CD8-positive, alpha-beta memory T cell (primary cell): Measurements from ENCODE around the gene BID. TPM values are rescaled to one million over a fixed set of nuclear protein-coding genes. Genes with fewer than 3 reads are reported as not detected.

ENCODE experiments used
- CTCF ChIA-PET: fragments of 350-600 bp; sonication (Branson Sonifier 250); formaldehyde crosslinking; loops from one replicate; lab custom pipeline; 2021; ENCODE audit warnings: antibody characterized with exemption; lab: Charles Lee
- POLR2A ChIA-PET: fragments of 350-600 bp; sonication (Branson Sonifier 250); formaldehyde crosslinking; loops from one replicate; lab custom pipeline; 2021; ENCODE audit warnings: antibody characterized with exemption; lab: Charles Lee
- DNase-seq, 5 donors: peaks; one replicate each; pipeline versions ENCODE4 v3.0.0 to v3.0.0-alpha.2; 2020 to 2022; ENCODE audit warnings: mixed read lengths in 1 of 5
- H3K27ac ChIP-seq: one replicate; pipeline ENCODE4 v1.7.0; 2013; ENCODE audit warnings: low read depth, mild to moderate bottlenecking, low read length, moderate library complexity
- H3K27me3 ChIP-seq: 2 replicates; pipeline ENCODE4 v1.7.0; 2013; ENCODE audit warnings: low read length, mild to moderate bottlenecking; ENCODE audit not compliant: insufficient read depth, poor library complexity, severe bottlenecking
- H3K36me3 ChIP-seq: 2 replicates; pipeline ENCODE4 v1.7.0; 2013; ENCODE audit warnings: mild to moderate bottlenecking, low read length, moderate library complexity; ENCODE audit not compliant: insufficient read depth
- H3K4me1 ChIP-seq: 2 replicates; pipeline ENCODE4 v1.7.0; 2013; ENCODE audit warnings: mild to moderate bottlenecking, low read length, moderate library complexity; ENCODE audit not compliant: insufficient read depth
- H3K4me3 ChIP-seq: 2 replicates; pipeline ENCODE4 v1.7.0; 2013; ENCODE audit warnings: mild to moderate bottlenecking, low read length
- H3K9me3 ChIP-seq: 2 replicates; pipeline ENCODE4 v1.7.0; 2013; ENCODE audit warnings: mild to moderate bottlenecking, low read length
- H3K27ac Mint-ChIP-seq, 8 donors: one replicate each; pipeline ENCODE4 v1.8.0; 2020 to 2021; ENCODE audit warnings: mixed read lengths in 8 of 8, mild to moderate bottlenecking in 6 of 8, inconsistent platforms in 3 of 8, moderate library complexity in 3 of 8
- H3K27me3 Mint-ChIP-seq, 2 donors: one replicate each; pipeline ENCODE4 v1.8.0; 2020 to 2021; ENCODE audit warnings: mixed read lengths in 2 of 2, mild to moderate bottlenecking in 1 of 2, moderate library complexity in 1 of 2
- H3K36me3 Mint-ChIP-seq, 3 donors: one replicate each; pipeline ENCODE4 v1.8.0; 2020 to 2021; ENCODE audit warnings: mixed read lengths in 3 of 3, inconsistent platforms in 1 of 3, mild to moderate bottlenecking in 1 of 3
- H3K4me1 Mint-ChIP-seq, 3 donors: one replicate each; pipeline ENCODE4 v1.8.0; 2020 to 2021; ENCODE audit warnings: mixed read lengths in 3 of 3, inconsistent platforms in 1 of 3, mild to moderate bottlenecking in 1 of 3
- H3K4me3 Mint-ChIP-seq, 7 donors: one replicate each; pipeline ENCODE4 v1.8.0; 2020 to 2021; ENCODE audit warnings: mixed read lengths in 7 of 7, mild to moderate bottlenecking in 6 of 7, moderate library complexity in 4 of 7, inconsistent platforms in 2 of 7
- H3K9me3 Mint-ChIP-seq, 5 donors: one replicate each; pipeline ENCODE4 v1.8.0; 2020 to 2022; ENCODE audit warnings: mixed read lengths in 5 of 5, mild to moderate bottlenecking in 3 of 5, moderate library complexity in 2 of 5, inconsistent platforms in 1 of 5
- polyA plus RNA-seq: library from polyadenylated mRNA; unstranded; fragments of 300-500 nt; fragmentation: Illumina TruSeq; gene quantifications from one replicate; pipeline ENCODE4 v1.2.3, GENCODE V29; 2021
- total RNA-seq, 2 experiments: library from RNA; stranded (reverse); gene quantifications; one replicate each; pipeline ENCODE4 v1.2.3, GENCODE V29; 2021

The BID gene
- total RNA-seq (10 to 100 TPM; 11.5 to 14.1 TPM), polyA plus RNA-seq (72.5 TPM)

DNA sequence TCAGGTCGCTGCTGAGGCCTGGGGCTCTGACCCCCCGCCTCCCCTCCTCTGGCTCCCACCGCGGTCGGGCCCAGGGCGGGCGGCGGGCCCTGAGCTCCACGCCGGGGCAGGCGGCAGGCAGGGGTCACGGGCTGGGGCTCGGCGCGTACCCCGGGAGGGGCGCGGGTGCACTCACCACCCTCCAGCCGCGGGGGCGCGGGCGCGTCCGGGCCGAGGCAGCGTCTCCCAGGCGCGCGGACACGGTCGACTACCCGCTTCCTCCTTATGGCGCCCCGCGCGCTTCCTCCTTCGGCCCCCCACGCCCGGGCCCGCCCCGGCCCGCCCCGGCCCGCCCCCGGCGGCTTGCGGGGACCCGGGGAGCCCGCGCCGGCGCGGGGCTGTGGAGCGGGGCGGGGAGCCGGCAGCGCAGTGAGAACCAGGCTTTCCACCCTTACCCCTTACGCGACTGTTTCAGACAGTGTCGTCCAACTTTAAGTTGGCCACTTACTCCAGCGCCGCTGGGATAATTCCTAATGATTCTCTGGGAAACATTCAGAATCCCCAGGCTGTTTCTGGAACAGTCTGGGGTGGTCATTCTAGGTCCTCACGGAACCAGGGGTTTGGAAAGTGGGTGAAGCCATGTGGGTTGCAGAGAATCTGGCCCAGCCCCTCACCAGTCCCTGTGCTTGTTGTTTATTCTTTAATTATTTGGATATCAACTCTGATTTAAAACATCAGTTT is at the start of gene BID:
Gene BID, minus strand, starts transcription at position 264 of the 720 bp plus-strand sequence. CDS start 24,353 bp downstream, outside the sequence.
- H3K4me1 ChIP-seq, result peaks cover 69% of the 10 kb centered on the region
- peak within 1 kb of the TSS; percentile 85 to 99 (median 95) for H3K4me3 Mint-ChIP-seq
- POLR2A ChIA-PET, result interaction anchor here (1.4 kb wide), 1 partner anchor 12 kb away, joined by 5 read pairs; no protein-coding TSS in a partner anchor

GRCh38 chr22:17823964-17824363 is 49.7 kb upstream of the BID start:
- ChIA-PET CTCF (no interaction called here), POLR2A (no interaction called here)
- Mint-ChIP-seq H3K27me3 (no peaks in the 10 kb centered on the region), H3K36me3 (peaks cover 0 to 40% (median 8%) of the 10 kb centered on the region in 3 donors), H3K27ac (no peak overlapping the region), H3K4me3 (no peak overlapping the region), H3K4me1 (no peaks in the 10 kb centered on the region), H3K9me3 (no peaks in the 10 kb centered on the region)
- H3K27ac ChIP-seq, result no peak overlapping the region
- H3K36me3 ChIP-seq, result no peaks in the 10 kb centered on the region
- H3K4me1 ChIP-seq, result no peaks in the 10 kb centered on the region
- no peaks in the 10 kb centered on the region for H3K9me3 ChIP-seq
- no peak overlapping the region for H3K4me3 ChIP-seq
- H3K27me3 ChIP-seq, result no peaks in the 10 kb centered on the region
- no peak for DNase-seq

More for the DNA sequence above, at the start of gene BID:
- H3K36me3 ChIP-seq, result no peaks in the 10 kb centered on the region
- Mint-ChIP-seq H3K27ac (peak within 1 kb of the TSS; percentile 89 to 100 (median 99)), H3K9me3 (no peaks in the 10 kb centered on the region), H3K4me1 (peaks cover 70 to 85% (median 80%) of the 10 kb centered on the region in 3 donors), H3K27me3 (peaks cover 0 to 1% of the 10 kb centered on the region in 2 donors), H3K36me3 (peaks cover 0 to 22% (median under 1%) of the 10 kb centered on the region in 3 donors)
- no peaks in the 10 kb centered on the region for H3K27me3 ChIP-seq
- peak; percentile 40 to 70 (median 44) for DNase-seq
- CTCF ChIA-PET, result interaction anchor here (1.0 to 6.5 kb wide), 4 partner anchors 11 to 32 kb away, joined by 3 to 40 read pairs (median 6); no protein-coding TSS in a partner anchor
- peak within 1 kb of the TSS; percentile 70 for H3K27ac ChIP-seq
- H3K4me3 ChIP-seq, result peak within 1 kb of the TSS; percentile 70
- no peaks in the 10 kb centered on the region for H3K9me3 ChIP-seq

DNA sequence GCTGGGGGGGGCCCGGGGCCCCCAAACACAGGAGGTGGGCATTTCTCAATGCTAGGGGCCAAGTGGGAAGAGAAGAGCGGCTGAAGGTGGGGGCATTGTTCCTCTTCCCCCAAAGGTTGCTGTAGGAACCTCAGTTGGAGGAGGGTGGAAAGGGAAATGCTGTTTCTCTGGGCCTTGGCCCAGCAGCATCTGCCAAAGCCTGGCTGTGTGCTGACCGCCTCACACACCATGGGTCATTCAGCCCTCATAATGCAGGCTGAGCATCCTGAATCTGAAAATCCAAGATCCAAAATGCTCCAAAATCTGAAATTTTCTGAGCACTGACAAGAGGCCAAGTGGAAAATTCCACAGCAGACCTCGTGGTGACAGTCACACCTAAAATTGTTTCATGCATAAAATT is 49.0 kb upstream of the BID start:
- no peaks in the 10 kb centered on the region for H3K27me3 ChIP-seq
- no peak overlapping the region for H3K27ac ChIP-seq
- no peak overlapping the region for H3K4me3 Mint-ChIP-seq
- H3K4me1 ChIP-seq, result no peaks in the 10 kb centered on the region
- H3K9me3 Mint-ChIP-seq, result no peaks in the 10 kb centered on the region
- POLR2A ChIA-PET, result no interaction called here
- no peak for DNase-seq
- H3K27ac Mint-ChIP-seq, result no peak overlapping the region
- CTCF ChIA-PET, result no interaction called here
- H3K4me3 ChIP-seq, result no peak overlapping the region
- H3K36me3 ChIP-seq, result no peaks in the 10 kb centered on the region
- H3K4me1 Mint-ChIP-seq, result no peaks in the 10 kb centered on the region
- H3K27me3 Mint-ChIP-seq, result no peaks in the 10 kb centered on the region
- H3K36me3 Mint-ChIP-seq, result peaks cover 0 to 42% (median 8%) of the 10 kb centered on the region in 3 donors
- no peaks in the 10 kb centered on the region for H3K9me3 ChIP-seq

DNA sequence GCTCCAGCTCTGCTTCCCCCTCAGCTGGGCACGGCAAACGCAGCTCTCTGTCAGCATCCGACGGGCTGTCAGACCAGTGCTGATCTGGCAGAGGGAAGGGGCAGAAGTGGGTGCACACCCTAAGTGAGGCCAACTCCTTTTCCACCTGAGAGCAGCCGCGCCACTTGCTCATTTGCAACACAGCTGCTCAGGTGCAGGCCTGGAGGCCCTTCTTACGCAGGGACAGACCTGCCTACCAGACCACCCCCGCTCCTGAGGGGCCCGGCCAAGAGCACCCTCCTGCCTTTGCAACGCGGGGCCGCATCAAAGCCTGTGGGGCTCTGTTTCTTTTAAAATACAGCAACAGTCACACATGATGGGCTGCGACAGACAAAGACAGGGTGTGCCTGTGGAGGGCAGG is 47.8 kb upstream of the BID start:
- Histone ChIP-seq H3K4me1 (no peaks in the 10 kb centered on the region), H3K27ac (no peak overlapping the region), H3K27me3 (no peaks in the 10 kb centered on the region), H3K9me3 (no peaks in the 10 kb centered on the region), H3K4me3 (no peak overlapping the region), H3K36me3 (no peaks in the 10 kb centered on the region)
- POLR2A ChIA-PET, result no interaction called here
- H3K4me3 Mint-ChIP-seq, result no peak overlapping the region
- no peaks in the 10 kb centered on the region for H3K4me1 Mint-ChIP-seq
- CTCF ChIA-PET, result interaction anchor here (1.0 kb wide), 1 partner anchor 8 kb away, joined by 5 read pairs; no protein-coding TSS in a partner anchor
- no peak for DNase-seq
- no peaks in the 10 kb centered on the region for H3K27me3 Mint-ChIP-seq
- no peak overlapping the region for H3K27ac Mint-ChIP-seq
- H3K36me3 Mint-ChIP-seq, result peaks cover 0 to 37% (median 8%) of the 10 kb centered on the region in 3 donors
- no peaks in the 10 kb centered on the region for H3K9me3 Mint-ChIP-seq

DNA sequence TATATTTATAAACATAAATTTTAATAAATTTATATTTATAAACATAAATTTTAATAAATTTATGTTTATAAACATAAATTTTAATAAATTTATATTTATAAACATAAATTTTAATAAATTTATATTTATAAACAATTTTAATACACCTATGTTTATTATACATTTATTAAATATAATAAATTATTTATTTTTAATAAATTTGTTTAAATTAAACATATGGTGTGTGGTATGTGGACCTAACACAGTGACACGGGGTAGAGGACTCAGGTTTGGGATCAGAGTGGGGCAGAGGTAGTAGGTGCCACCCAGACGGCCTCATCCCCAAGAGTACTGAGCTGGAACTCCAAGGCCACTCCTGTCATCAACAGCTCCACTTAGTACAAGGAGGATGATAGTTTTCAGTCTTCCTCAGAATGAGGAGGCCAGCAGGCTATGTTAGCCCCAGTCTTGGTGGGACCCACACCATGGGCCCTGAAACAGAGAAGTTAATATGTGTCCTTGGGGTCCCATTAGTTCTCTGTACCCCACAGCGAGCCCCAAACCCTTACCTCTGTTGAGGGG is 46.7 kb upstream of the BID start:
- Mint-ChIP-seq H3K9me3 (no peaks in the 10 kb centered on the region), H3K36me3 (peaks cover 0 to 33% (median 3%) of the 10 kb centered on the region in 3 donors), H3K4me3 (no peak overlapping the region), H3K27me3 (no peaks in the 10 kb centered on the region), H3K27ac (no peak overlapping the region), H3K4me1 (no peaks in the 10 kb centered on the region)
- DNase-seq, result no peak
- no peak overlapping the region for H3K27ac ChIP-seq
- CTCF ChIA-PET, result interaction anchor here (1.0 to 1.8 kb wide), 3 partner anchors 9 to 13 kb away, joined by 3 to 5 read pairs (median 4); no protein-coding TSS in a partner anchor
- H3K4me1 ChIP-seq, result no peaks in the 10 kb centered on the region
- H3K9me3 ChIP-seq, result no peaks in the 10 kb centered on the region
- H3K4me3 ChIP-seq, result no peak overlapping the region
- H3K27me3 ChIP-seq, result no peaks in the 10 kb centered on the region
- POLR2A ChIA-PET, result no interaction called here
- H3K36me3 ChIP-seq, result no peaks in the 10 kb centered on the region

DNA sequence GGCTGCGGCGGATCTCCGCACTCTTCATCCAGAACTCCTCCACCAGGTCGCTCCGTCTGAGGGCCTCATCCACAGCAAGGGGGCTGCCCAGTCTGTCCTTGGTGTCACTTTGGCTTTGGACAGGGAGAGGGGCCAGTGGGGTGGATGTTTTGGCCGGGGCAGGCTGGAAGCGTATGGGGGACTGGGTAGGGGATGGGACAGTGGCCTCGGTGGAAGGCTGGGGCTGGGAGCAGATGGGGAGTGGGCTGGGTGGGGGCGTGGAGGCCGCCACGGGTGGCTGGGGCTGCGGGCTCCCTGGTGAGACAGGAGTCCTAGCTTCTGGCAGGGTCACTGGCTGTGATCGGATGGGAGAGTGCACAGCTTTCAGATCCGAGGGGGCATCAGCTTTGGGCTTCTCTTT is 44.4 kb upstream of the BID start:
- Histone ChIP-seq H3K27me3 (no peaks in the 10 kb centered on the region), H3K4me3 (no peak overlapping the region), H3K4me1 (no peaks in the 10 kb centered on the region), H3K9me3 (no peaks in the 10 kb centered on the region), H3K36me3 (no peaks in the 10 kb centered on the region), H3K27ac (no peak overlapping the region)
- Mint-ChIP-seq H3K27me3 (no peaks in the 10 kb centered on the region), H3K4me1 (no peaks in the 10 kb centered on the region), H3K4me3 (no peak overlapping the region), H3K36me3 (peaks cover 0 to 39% (median 10%) of the 10 kb centered on the region in 3 donors), H3K27ac (no peak overlapping the region), H3K9me3 (no peaks in the 10 kb centered on the region)
- CTCF ChIA-PET, result interaction anchor here (0.9 kb wide), 1 partner anchor 33 kb away, joined by 3 read pairs; no protein-coding TSS in a partner anchor
- POLR2A ChIA-PET, result no interaction called here
- no peak for DNase-seq

- Mint-ChIP-seq H3K27me3 (no peaks in the 10 kb centered on the region), H3K4me1 (no peaks in the 10 kb centered on the region), H3K4me3 (no peak overlapping the region), H3K27ac (no peak overlapping the region), H3K9me3 (no peaks in the 10 kb centered on the region), H3K36me3 (peaks cover 0 to 43% (median 10%) of the 10 kb centered on the region in 3 donors)
- ChIA-PET CTCF (no interaction called here), POLR2A (no interaction called here)
- Histone ChIP-seq H3K27ac (no peak overlapping the region), H3K9me3 (no peaks in the 10 kb centered on the region), H3K36me3 (no peaks in the 10 kb centered on the region), H3K4me1 (no peaks in the 10 kb centered on the region), H3K4me3 (no peak overlapping the region), H3K27me3 (no peaks in the 10 kb centered on the region)
- no peak for DNase-seq
Measured at GRCh38 chr22:17818180-17818579, 43.9 kb upstream of the BID start.

GRCh38 chr22:17817511-17818065 is 43.3 kb upstream of the BID start:
- Mint-ChIP-seq H3K27ac (no peak overlapping the region), H3K36me3 (peaks cover 0 to 47% (median 10%) of the 10 kb centered on the region in 3 donors), H3K27me3 (no peaks in the 10 kb centered on the region), H3K9me3 (no peaks in the 10 kb centered on the region), H3K4me1 (no peaks in the 10 kb centered on the region), H3K4me3 (no peak overlapping the region)
- Histone ChIP-seq H3K27ac (no peak overlapping the region), H3K4me3 (no peak overlapping the region), H3K36me3 (no peaks in the 10 kb centered on the region), H3K4me1 (no peaks in the 10 kb centered on the region), H3K9me3 (no peaks in the 10 kb centered on the region), H3K27me3 (no peaks in the 10 kb centered on the region)
- ChIA-PET POLR2A (no interaction called here), CTCF (no interaction called here)
- no peak for DNase-seq
